NK-92 (cell line): ENCODE measurements around the gene NCAPD2.
A peak's percentile ranks its signal among the peaks of the same experiment; 100 is the strongest.

Source experiments
- DNase-seq: peaks from one replicate; lab custom pipeline; 2025; ENCODE audit not compliant: unreplicated experiment; lab: John Stamatoyannopoulos, UW

NCAPD2 gene

GRCh38 chr12:6493497-6494257, at the start of gene NCAPD2:
Gene NCAPD2, plus strand, starts transcription at chr12:6494102. Its CDS starts 997 bp downstream, at chr12:6495099.
- peak; percentile 70 for DNase-seq

- no peak for DNase-seq
Measured at GRCh38 chr12:6444704-6445688, 48.9 kb upstream of the NCAPD2 start, which contains the start of gene CD27. Gene CD27, plus strand, starts transcription at chr12:6444955. Its CDS starts 141 bp downstream, at chr12:6445096.

- no peak for DNase-seq
Measured at GRCh38 chr12:6450091-6450868, 43.6 kb upstream of the NCAPD2 start.

- DNase-seq: no peak
Measured at GRCh38 chr12:6450869-6451347, 43.0 kb upstream of the NCAPD2 start.

GRCh38 chr12:6451348-6452244, 42.3 kb upstream of the NCAPD2 start, which contains the start of gene TAPBPL:
Gene TAPBPL, plus strand, starts transcription at chr12:6452042. Its CDS starts 207 bp downstream, at chr12:6452249.
- peak; percentile 22 for DNase-seq

GRCh38 chr12:6452245-6452943, 41.5 kb upstream of the NCAPD2 start:
- DNase-seq: no peak

GRCh38 chr12:6452944-6453630, 40.8 kb upstream of the NCAPD2 start:
- DNase-seq: no peak

- DNase-seq: no peak
Measured at GRCh38 chr12:6457220-6457945, 36.5 kb upstream of the NCAPD2 start.

- no peak for DNase-seq
Measured at GRCh38 chr12:6458281-6459003, 35.5 kb upstream of the NCAPD2 start.

- DNase-seq: no peak
Measured at GRCh38 chr12:6459004-6459337, 34.9 kb upstream of the NCAPD2 start.

GRCh38 chr12:6460751-6461371, 33.0 kb upstream of the NCAPD2 start:
- no peak for DNase-seq

GRCh38 chr12:6461401-6462233, 32.3 kb upstream of the NCAPD2 start:
- DNase-seq: peak; percentile 17

GRCh38 chr12:6462234-6462995, 31.5 kb upstream of the NCAPD2 start:
- DNase-seq: no peak

GRCh38 chr12:6463216-6463615, 30.7 kb upstream of the NCAPD2 start:
- DNase-seq: no peak

- no peak for DNase-seq
Measured at GRCh38 chr12:6463858-6464257, 30.0 kb upstream of the NCAPD2 start.
